Measurements from ENCODE around the gene CLUH. TPM values are rescaled to one million over a fixed set of nuclear protein-coding genes. Genes with fewer than 3 reads are reported as not detected.

CLUH gene
- total RNA-seq, 1 donor from 2014 or later, result 40.2 TPM

- no peak overlapping the region for H3K4me3 Mint-ChIP-seq (ENCODE audit: low read depth)
- peaks cover 31% of the 10 kb centered on the region for H3K36me3 Mint-ChIP-seq (ENCODE audit: insufficient read depth)
- H3K27ac Mint-ChIP-seq, result no peak overlapping the region
- no peaks in the 10 kb centered on the region for H3K4me1 Mint-ChIP-seq (ENCODE audit: low read depth)
- H3K27me3 Mint-ChIP-seq, result no peaks in the 10 kb centered on the region
- no peak for DNase-seq (ENCODE audit: low spot score, unreplicated experiment)
- H3K9me3 Mint-ChIP-seq (ENCODE audit: low read depth), result no peaks in the 10 kb centered on the region
- TF ChIP-seq, protein P1, sequence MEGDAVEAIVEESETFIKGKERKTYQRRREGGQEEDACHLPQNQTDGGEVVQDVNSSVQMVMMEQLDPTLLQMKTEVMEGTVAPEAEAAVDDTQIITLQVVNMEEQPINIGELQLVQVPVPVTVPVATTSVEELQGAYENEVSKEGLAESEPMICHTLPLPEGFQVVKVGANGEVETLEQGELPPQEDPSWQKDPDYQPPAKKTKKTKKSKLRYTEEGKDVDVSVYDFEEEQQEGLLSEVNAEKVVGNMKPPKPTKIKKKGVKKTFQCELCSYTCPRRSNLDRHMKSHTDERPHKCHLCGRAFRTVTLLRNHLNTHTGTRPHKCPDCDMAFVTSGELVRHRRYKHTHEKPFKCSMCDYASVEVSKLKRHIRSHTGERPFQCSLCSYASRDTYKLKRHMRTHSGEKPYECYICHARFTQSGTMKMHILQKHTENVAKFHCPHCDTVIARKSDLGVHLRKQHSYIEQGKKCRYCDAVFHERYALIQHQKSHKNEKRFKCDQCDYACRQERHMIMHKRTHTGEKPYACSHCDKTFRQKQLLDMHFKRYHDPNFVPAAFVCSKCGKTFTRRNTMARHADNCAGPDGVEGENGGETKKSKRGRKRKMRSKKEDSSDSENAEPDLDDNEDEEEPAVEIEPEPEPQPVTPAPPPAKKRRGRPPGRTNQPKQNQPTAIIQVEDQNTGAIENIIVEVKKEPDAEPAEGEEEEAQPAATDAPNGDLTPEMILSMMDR (IDR thresholded peaks at IDR 0.05; ENCODE audit: unreplicated experiment), result no peak
These were observed 62.4 kb downstream of the CLUH start for GRCh38 chr17:2649191-2649590.

- TF ChIP-seq, protein P1 (IDR thresholded peaks at IDR 0.05; ENCODE audit: unreplicated experiment), result no peak
- Mint-ChIP-seq H3K4me1 (ENCODE audit: low read depth) (no peaks in the 10 kb centered on the region), H3K9me3 (ENCODE audit: low read depth) (no peaks in the 10 kb centered on the region), H3K4me3 (ENCODE audit: low read depth) (no peak overlapping the region), H3K27ac (no peak overlapping the region), H3K27me3 (no peaks in the 10 kb centered on the region), H3K36me3 (ENCODE audit: insufficient read depth) (peaks cover 31% of the 10 kb centered on the region)
- no peak for DNase-seq (ENCODE audit: low spot score, unreplicated experiment)
These were observed 63.6 kb downstream of the CLUH start for GRCh38 chr17:2647957-2648356.

- H3K4me3 Mint-ChIP-seq (ENCODE audit: low read depth), result no peak overlapping the region
- H3K36me3 Mint-ChIP-seq (ENCODE audit: insufficient read depth), result peaks cover 19% of the 10 kb centered on the region
- H3K27ac Mint-ChIP-seq, result no peak overlapping the region
- H3K27me3 Mint-ChIP-seq, result no peaks in the 10 kb centered on the region
- H3K9me3 Mint-ChIP-seq (ENCODE audit: low read depth), result no peaks in the 10 kb centered on the region
- TF ChIP-seq, protein P1 (IDR thresholded peaks at IDR 0.05; ENCODE audit: unreplicated experiment), result no peak
- no peak for DNase-seq (ENCODE audit: low spot score, unreplicated experiment)
- no peaks in the 10 kb centered on the region for H3K4me1 Mint-ChIP-seq (ENCODE audit: low read depth)
These were observed 66.6 kb downstream of the CLUH start for GRCh38 chr17:2644971-2645370.

Small RNAs within 50 kb of the gene (microRNA-seq; reads per million reads assigned to microRNA genes)
- gene MIR1253 (ENCODE audit: borderline number of aligned reads, unreplicated experiment) (not detected), gene MIR6776 (ENCODE audit: borderline number of aligned reads, unreplicated experiment) (not detected)

Other genes starting within 250 kb of the CLUH start
- gene METTL16, start 199.9 kb downstream of the CLUH start, total RNA-seq, result 43.8 and 44.4 TPM in 2 replicates
- 138 and 140 TPM in 2 replicates for gene PAFAH1B1, start 118.1 kb downstream of the CLUH start, total RNA-seq
- 0.87 and 1.3 TPM in 2 replicates for gene CCDC92B, start 37.9 kb upstream of the CLUH start, total RNA-seq
- gene RAP1GAP2, start 84.7 kb upstream of the CLUH start, total RNA-seq, result 105 and 116 TPM in 2 replicates

Measured in progenitor cell of endocrine pancreas (in vitro differentiated cells).